NCI-H2227 treated with DMSO at 0.1 percent for 48 hours (cell line): ENCODE measurements around the gene RBM7.
A peak's percentile ranks its signal among the peaks of the same experiment; 100 is the strongest.

Experiments used
- DNase-seq: peaks from one replicate; lab custom pipeline; 2025; lab: John Stamatoyannopoulos, UW

Gene RBM7

DNA sequence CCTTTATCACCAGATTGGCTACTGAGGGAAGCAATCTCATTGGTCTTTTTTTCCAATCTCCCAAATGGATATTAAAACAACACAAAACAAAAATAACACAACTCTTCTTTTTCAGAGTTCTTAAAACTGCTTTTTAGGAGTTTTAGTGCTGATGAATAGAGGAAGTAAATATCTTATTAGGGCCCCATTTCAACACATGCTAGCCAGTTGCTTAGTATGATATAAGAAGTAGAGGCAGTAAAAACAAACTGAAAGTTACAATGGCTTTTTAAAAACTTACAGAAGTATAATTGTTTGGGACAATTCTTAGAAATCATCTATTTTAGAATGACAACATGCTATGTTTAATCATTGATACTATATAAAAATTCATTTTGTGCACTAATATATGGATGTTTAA lies 3.5 kb upstream of the RBM7 start:
- no peak for DNase-seq

DNA sequence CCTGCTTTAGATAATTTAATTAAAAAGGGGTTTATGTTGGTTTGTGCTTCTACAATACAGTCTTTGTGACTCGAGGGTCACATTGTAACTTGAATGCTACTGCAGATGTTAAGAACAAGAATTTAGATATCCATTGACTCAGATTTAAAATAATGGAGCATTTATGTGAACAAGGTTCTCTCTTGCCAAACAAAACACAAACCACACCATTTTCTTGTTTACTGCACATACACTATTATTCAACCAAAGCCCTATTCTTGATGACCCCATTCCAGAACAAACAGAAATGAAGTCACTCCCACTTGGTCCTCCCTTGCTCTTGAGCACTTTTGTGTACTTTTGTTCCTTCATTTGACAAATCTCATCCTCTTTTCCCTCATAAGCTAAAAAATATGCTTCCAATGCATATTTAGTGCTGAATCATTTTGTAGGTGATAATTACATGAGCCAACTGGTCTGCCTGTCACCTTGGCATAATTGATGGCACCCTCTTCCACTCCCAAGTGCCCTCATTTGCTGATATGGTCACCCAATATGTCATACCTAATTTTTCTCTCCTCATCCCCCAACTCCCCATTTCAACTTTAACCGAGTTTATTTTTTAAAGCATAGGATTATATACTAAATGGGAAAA lies 3.0 kb upstream of the RBM7 start:
- DNase-seq: no peak

DNA sequence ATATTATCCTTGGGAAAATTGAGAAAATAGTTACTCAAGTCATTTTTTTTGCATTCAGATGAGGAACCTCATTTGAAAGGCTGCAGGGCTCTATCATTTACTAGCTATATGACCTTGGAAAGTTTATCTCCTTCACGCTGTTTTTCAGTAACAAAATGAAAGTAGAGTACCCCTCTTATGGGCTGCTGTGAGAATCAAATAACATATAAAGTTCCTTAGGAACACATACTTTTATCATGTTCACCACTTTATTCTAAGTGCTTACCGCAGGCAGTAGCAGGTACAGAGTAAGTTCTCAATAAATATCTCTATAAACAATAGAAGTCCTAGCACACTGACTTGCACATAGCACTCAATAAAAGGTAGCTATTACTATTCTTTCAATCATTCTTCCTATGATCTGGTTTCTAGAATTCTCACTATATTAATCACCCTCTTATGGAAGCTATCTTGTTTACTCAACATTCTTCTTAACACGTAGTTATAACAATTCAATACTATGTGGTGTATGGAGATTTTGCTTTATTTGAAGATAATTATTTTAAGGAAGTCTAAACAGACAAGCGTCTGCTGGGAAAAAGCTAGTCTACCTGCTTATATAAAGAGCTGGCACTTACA lies 2.1 kb upstream of the RBM7 start:
- no peak for DNase-seq

DNA sequence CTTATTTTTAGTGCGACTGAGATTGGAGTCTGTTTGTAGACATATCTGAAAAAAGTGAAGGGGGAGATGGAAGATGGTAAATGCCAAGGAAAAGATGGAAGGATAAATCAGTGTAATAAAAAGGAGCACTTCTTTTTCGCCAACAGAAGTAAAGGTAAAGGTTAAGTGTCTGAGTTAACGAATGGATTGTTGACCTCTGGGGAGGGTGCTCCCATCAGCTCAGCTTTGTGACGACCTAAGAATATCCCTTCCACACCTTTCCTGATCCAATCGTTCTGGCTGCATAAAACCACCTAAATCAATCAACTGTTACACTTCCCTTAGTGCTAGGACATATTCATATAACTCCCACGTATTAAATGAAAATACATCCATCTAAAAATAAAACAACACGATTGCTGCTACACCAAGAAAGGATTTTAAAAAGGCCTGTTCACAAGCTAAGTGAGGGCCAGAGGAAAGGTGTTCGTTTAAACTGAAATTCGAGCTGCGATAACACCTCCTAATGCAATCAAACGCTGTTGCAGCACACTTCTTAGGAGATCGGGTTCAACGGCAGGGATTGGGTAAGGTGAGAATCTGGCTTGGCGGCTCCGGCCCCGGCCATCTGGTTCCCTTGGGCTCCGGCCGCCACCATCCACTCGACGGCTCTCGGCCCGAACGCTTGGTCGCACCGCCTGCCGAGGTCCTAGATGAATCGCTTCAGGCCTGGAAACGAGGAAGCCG lies 813 bp upstream of the RBM7 start:
- DNase-seq: peak; percentile 66

DNA sequence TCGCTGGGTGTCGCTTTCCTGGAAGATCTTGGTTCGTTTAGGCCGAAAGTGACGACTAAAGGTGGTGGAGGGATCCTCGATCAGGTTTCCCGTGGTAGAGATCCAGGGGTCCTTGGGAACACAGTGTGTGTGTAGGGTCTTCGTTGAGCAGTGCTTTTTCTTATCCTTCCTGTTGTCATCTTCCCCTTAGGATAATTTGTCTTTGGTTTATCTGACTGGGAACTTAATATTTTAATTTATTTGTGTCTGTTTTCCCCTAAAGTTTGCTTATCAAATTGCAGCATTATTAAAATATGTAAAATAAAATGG lies 403 bp downstream of the RBM7 start:
- no peak for DNase-seq

DNA sequence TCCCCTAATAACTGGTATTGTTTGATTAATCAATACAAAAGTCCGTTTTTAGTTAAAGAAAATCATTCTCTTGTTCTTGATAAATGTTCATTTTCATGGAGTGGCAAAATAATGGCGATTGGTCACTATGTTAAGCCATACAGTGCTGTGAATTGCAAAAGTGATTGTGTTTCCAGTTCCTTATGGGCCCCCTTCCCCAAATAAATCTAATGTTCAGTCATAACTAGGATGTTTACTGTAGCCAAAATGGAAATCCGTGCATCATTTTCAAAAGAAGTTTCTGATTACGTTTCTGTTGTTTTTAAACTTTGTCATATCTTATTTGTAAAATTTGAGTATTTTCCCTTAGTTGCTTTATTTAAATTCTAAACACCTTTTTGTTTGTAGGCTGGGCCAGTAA lies 845 bp downstream of the RBM7 start:
- DNase-seq: no peak

DNA sequence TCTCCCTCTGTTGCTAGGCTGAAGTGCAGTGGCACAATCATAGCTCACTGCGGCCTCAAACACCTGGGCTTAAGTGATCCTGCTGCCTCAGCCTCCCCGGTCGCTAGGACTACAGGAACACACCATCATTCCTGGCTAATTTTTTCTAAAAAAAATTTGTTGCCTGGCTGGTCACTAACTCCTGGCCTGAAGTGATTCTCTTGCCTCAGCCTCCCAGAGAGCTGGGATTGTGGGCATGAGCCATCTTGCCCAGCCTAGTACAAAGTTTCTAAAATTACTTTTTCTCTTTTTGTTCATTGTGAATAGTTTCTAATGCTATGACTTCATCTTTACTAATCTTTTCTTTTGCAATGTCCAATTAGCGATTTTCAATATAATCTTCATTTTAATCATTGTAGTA lies 12.5 kb downstream of the RBM7 start:
- DNase-seq: no peak

DNA sequence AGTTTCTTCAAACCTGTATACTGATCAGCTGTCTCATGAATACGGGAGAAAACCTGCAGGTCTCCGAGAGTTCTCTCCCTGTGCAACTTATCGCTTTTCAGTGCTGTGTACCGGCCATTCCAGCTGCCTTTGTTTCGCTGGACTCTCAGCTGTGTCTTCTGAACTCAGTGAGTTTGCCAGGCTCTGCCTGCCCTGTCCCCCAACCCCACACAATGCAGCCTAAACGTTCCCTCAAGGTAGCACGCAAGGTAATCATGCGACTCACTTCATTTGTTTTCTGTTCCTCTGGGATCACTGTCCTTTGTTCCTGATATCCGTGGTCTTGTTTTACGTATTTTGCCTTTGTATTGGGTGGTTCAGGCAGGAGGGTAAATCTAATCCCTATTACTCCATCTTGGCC lies 13.5 kb downstream of the RBM7 start:
- no peak for DNase-seq

DNA sequence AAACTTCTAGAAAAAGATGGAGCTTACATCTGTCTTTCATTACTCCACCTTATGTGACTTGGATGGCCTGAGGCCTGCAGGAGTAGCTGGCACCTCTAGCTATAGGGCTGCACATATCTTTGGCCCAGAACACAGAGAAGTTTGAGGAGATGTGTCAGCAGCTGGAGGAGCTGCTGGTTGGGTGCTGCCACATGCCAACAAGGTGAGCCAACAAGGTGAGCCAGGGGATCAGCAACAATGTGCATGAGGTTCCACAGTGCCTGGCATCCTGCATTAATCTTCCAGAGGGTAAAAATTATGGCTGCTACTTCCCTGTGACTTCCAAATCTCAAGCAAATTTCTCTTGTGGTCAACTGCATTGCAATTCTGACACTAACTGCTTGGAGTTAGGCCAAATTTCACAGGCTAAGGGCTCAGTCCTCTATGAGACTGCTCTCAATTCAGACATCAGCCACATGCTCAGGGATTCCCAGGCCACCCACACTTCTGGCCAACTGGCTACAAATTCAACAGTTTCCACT lies 16.0 kb downstream of the RBM7 start:
- no peak for DNase-seq

DNA sequence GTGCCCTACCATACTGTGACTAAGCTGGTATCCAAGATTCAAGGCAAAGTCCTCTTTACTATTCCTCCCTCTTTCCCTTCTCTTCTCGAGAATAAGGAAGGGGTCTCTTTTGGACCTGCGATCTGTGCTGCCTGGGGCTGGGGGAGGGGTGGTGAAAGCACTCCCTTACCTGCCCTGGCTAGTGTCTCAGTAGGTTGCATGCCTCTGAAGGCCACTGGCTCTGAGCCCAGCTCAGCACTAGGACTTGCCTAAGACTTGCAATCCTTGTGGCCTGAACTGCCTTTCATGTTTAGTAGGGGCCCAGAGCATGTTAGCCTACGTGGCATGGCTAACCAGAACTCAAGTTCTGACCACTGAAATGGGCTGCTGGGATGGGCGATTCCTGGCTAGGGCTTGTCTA lies 25.8 kb downstream of the RBM7 start:
- no peak for DNase-seq

DNA sequence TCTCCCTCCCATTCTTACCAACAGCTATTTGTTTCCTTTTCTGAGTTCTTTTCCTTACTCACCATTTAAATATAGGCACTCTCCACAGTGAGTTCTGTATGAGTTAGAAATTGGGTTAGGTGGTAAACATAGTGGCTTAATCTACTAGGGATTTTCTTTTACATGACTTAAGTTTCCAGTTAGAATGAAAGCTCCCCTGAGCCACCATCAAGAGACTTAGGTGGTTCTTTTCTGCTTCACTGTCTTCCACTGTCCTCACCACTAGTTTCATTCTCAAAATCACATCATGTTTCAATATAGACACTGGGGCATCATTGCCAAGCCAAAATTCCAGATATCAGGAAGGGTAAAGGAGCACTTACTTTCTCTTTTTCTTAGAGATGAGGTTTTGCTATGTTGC lies 29.8 kb downstream of the RBM7 start:
- no peak for DNase-seq

DNA sequence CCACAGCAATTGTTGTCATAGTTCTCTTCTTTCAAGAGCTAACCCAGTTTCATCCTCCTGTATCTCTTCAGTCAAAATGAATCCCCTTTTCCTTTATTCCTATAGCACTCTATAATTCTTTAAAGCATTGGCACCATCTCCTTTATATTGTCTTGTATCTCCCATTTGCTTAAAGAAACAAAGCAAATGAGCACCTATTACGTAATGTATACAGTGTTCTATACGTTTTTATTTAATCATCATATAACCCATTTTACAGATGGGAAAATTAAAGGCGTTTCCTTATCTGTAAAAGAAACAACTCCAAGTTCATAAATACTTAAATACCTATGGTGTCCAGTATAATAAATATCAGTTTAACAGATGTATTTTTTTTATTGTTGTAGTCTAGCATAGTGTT lies 32.4 kb downstream of the RBM7 start:
- DNase-seq: no peak

DNA sequence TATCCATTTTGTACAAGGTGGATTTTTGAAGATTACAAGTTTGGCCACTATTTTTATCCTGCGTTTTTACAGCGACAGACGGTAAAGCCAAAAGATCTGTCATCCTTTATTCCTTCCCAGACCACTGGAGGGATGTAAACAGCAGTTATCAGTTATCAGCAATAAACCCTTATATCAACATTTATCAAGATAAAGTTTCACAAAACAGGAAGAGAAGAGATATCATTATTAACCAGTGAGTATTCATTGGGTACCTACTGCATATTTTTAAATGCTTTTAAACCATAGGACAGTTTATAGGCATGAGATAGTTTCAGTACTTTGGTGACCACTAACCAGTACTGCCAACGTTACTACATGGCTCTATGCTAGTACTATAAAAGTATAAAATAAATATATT lies 32.9 kb downstream of the RBM7 start:
- DNase-seq: no peak

DNA sequence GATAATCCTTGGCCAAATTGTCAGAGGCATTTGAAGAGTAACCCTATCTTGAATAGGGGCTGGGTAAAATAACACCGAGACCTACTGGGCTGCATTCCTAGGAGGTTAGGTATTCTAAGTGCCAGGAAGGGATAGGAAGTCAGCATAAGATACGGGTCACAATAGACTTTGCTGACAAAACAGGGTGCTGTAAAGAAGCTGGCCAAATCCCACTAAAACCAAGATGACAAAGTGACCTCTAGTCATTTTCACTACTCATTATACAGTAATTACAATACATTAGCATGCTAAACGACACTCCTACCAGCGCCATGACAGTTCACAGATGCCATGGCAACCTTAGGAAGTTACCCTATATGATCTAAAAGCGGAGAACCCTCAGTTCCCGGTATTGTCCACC lies 37.8 kb downstream of the RBM7 start:
- DNase-seq: no peak

DNA sequence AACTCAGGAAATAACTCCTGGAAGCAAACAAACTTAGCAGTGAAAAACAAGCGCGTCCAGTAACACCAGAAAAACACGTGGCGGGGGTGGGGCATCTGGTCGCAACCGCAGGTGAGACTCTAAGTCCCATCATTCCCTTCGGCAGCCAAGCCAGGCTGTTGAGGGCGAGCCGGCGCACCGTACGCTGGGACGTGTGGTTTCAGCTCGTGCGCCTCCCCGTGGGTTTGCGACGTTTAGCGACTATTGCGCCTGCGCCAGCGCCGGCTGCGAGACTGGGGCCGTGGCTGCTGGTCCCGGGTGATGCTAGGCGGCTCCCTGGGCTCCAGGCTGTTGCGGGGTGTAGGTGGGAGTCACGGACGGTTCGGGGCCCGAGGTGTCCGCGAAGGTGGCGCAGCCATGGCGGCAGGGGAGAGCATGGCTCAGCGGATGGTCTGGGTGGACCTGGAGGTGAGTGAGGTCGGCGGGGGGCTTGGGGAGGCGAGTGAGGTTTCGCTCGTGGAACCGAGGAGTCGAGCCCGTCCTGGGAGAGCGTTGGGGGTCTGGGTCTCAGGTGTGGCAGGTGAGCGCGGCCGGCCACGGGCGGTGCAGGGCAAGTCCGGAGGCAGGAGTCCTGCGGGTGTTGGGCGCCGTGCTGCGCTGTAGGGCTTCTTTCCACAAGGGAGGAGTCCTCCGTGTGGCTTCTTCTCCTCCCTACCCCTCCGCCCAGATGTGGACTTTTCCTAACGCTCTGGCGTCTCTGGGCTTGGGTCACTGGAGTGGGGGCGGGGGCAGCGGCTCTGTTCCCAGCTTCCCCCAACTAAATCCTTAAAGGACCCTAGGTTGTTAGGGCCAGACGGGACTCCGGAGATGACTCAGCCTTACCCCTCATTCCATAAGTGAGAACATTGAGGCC lies 39.0 kb downstream of the RBM7 start, which contains the start of gene REXO2:
Gene REXO2, plus strand, starts transcription at position 239 of the 892 bp plus-strand sequence. Its CDS starts 62 bp downstream, at position 301.
- peak; percentile 77 for DNase-seq

DNA sequence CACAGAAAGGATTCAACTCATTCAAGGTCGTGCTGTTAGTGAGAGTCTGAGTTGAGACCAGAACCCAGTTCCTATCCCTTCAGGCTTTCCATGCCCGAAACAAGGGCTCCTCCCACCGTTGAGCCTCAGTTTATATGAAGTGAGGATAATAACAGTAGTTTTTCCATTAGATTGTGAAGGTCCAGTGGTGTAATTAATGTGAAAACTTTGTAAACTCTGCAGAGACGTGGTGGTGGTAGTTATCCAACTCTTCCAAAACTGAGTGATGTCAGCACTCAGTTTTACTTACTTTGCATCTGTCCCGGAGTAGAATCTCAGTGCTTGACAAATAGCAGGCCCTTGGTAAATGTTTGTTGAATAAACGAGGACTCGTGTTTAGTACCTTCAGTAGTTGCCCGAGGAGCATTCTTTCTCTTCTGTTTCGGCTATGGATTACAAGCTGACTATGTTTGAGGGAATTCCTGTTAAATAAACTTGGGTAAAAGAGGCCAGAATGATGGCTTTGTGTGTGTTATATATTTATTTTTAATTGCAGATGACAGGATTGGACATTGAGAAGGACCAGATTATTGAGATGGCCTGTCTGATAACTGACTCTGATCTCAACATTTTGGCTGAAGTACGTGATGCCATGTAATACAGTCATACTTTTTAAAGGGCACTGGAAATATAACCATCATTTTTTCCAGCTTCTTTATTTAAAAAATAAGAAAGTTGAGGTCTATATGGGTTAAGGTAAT lies 39.8 kb downstream of the RBM7 start:
- no peak for DNase-seq

DNA sequence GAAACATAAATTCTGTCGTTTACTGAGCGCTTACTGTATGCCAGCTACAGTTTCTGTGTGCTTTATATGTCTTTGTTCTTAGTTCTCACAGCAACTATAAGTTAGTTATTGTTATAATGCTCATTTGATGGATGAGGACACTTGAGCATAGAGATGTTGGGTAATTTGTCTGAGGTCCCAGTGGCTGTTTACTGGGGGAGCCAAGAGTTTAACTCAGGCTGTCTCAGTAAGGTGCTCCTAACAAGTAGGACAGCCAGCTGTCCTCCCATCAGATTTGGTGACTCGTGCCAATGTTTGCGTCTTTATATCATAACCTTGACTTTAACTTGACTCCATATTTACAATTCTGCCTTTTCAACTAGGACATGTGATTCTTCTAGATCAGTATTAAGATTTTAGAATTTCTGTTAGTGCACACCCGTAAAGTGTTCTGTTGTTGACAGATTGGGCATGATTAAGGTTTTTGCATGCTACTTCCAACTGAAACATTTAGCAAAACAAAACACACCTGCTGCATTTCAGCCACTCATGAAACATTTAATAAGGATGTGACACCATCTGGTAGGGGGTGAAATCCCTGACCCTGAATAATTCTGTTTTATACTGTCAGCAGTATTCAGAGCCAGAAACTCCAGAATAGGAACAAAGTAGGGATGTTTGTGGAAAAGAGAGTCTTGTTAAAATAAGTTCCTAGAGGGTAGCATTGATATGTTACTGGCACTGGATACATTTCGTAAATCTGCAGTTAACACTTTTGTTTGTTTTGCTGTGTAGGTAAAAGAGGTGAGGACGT lies 40.7 kb downstream of the RBM7 start:
- DNase-seq: no peak

DNA sequence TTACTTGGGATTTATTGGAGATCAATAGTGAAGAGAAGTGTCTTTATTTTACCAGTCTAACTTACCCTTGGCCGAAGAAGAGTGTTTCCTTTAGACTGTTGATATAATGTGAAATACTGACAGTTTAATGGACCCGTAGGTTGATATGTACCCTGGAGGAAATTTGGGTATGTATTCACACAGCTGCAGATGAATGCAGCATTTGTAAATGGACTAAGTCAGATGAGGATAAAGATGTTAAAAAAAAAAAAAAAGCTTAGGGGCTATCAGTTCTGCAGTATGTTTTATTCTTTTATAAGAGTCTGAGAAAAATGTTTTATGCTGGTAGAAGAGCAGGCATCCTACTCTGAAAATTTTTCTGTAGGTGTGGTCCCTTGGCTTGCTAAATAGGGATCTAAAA lies 41.5 kb downstream of the RBM7 start:
- no peak for DNase-seq

DNA sequence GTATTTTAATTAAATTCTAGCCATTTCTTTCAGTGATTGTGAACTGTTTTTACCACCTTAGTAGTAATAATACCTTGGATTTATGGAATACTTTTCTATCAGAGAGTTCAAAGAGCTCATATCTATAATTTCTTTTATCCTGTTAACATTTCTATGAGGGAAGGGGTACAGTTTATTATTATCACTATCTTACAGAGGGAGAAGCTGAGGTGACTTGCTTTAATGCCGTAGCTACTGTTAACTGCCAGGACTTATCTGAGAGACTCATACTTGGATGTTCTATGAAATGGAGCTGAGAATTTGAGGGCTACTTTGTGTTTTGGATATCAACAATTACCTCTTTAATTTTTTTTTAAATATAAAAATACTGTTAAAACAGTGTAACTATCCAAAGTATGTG lies 42.1 kb downstream of the RBM7 start:
- DNase-seq: no peak

DNA sequence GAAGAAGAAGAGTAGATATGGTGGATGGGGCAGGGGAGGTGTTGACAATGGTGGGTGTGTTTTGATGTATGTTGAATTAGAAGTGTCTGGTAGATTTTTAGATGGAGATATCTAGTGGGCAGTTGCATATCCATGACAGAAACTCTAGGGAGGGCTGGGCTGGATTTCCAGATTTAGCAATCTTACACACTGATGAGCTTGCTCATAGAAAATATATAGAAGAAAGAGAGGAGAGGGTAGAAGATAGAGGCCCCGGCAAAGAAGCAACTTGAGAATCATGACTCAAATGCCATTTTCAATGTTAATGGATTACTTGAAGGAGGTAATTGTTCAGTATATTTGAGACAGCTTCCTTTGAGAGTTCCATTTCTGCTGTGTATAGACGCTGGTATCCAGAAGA lies 47.0 kb downstream of the RBM7 start:
- DNase-seq: no peak

DNA sequence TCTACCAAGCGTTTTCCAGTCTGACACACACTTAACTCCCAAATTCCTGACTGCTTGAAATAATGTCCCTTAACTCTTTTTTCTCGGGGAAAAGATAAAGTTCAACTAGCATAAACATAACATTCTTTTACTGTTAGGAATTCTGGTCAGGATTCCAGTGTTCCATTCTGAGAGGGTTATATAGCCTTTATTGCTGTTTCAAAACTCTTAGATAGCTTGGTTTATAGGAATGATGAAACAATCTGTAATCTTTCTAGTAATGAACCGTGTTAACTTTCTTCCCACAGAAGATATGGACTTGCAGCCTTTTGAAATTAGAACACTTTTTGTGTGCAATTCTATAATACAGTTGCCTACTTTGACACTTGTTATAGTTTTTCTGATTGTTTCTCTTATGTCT lies 47.4 kb downstream of the RBM7 start:
- DNase-seq: no peak
